ENCODE data around the gene ME3.

DNA sequence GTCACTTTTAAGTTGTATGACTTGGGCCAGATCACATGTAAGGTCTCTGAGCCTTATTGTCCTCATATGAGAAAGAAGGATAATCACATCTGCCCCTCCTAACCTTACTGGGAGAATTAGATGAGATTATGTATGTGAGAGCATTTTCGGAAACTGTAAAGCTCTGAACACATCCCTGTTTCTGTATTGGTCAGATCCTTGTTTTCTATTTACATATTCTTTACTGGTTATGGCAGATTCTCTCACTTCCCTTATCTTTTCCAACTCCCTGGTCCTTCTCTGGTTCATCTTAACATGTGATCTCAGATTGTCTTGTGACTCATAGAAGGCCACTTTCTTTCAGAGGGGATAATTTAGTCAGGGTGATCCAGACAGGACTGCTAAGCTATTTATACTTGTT lies 255.9 kb downstream of the ME3 start:
- TF ChIP-seq EZH2 (IDR thresholded peaks at IDR 0.05; ENCODE audit: borderline replicate concordance, insufficient read depth, low read depth, low read length, poor library complexity, severe bottlenecking) = no peak
- TF ChIP-seq, protein P1, sequence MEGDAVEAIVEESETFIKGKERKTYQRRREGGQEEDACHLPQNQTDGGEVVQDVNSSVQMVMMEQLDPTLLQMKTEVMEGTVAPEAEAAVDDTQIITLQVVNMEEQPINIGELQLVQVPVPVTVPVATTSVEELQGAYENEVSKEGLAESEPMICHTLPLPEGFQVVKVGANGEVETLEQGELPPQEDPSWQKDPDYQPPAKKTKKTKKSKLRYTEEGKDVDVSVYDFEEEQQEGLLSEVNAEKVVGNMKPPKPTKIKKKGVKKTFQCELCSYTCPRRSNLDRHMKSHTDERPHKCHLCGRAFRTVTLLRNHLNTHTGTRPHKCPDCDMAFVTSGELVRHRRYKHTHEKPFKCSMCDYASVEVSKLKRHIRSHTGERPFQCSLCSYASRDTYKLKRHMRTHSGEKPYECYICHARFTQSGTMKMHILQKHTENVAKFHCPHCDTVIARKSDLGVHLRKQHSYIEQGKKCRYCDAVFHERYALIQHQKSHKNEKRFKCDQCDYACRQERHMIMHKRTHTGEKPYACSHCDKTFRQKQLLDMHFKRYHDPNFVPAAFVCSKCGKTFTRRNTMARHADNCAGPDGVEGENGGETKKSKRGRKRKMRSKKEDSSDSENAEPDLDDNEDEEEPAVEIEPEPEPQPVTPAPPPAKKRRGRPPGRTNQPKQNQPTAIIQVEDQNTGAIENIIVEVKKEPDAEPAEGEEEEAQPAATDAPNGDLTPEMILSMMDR (IDR thresholded peaks at IDR 0.05) = no peak
